Femur (tissue), 1 donor: ENCODE measurements around the gene AFF4.

Experiments used
- DNase-seq: peaks from one replicate; pipeline ENCODE4 v3.0.0-alpha.2; 2017

Gene AFF4

DNA sequence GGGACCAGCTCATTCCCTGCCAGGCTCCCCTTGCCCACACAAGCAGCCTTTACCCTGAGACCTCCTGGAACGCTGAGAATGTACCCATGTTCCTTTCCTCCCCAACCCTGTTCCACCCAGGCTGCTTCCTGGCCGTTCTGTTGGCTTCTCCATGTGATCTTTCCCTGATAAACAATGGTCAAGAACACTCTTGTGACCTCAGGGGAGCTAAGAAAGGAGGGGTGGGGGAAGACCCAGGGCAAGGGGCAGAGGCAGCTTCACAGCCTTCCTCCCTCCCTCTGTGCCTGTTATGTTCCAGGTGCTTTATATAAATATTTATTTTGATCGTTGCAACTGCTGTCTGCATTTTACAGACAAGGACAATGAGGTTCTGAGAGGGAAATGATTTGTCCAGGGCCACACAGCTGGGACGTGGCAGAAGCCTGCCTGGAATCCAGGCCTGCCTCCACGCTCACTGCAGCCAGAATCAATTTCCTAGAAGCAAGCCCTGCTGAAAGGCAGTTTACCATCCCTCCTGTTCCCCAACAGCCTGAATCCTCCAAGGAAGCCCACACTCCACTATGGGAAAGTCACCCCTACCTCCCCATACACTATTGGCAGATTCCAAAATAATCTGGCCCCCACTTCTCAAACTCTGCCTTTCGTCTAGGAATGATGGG is 136.9 kb downstream of the AFF4 start:
- no peak for DNase-seq

DNA sequence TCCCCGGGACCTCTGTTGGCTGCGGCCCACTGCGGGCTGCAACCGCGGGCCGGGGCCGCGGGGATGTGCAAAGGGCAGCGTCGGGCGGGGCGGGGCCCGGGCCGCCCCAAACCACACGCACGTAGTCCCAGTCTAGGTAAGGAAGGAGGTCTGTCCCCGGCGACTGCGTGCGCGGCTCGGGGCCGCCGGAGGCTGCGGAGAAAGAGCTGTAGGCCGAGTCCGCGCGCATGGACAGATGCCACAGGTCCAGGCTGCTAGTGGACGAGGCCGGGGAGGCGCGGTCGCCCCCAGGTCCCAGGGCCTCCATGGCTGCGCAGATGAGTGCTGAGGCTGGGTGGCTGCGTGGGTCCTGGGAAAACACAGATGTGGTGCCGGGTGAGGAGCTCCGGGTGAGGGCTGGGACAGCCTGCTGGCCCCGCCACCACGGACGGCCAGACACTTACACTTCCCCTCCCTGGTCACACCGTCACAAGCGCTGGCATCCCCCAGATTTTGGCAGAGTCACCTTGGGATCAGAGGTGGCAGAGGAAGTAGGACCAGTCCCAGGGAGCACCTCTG is 137.5 kb downstream of the AFF4 start:
- no peak for DNase-seq
